ENCODE data around the gene TWF2. TPM values are rescaled to one million over a fixed set of nuclear protein-coding genes. Genes with fewer than 3 reads are reported as not detected.

The TWF2 gene
- total RNA-seq, 3 donors from 2014 or later (not counting 1 experiment from before 2014, with no cell fraction given), result 49.2 to 76.6 (median 52.0) TPM

GRCh38 chr3:52223449-52224408 lies 15.2 kb downstream of the TWF2 start:
- intact Hi-C loops (cut with micrococcal nuclease), result loop anchor here (5.0 kb wide), 1 partner anchor 224 kb away; the partner anchor contains the start of gene SEMA3G
- Histone ChIP-seq H3K4me1 (ENCODE audit: control insufficient read depth, insufficient read depth, low read length) (peaks cover 60% of the 10 kb centered on the region), H3K36me3 (ENCODE audit: control insufficient read depth, insufficient read depth, low read length) (peaks cover 12% of the 10 kb centered on the region), H3K27ac (ENCODE audit: low read length) (no peak overlapping the region), H3K4me3 (ENCODE audit: low read length) (peak overlapping the region; percentile 35), H3K9me3 (ENCODE audit: control insufficient read depth, insufficient read depth, low read length) (no peaks in the 10 kb centered on the region), H3K27me3 (ENCODE audit: control insufficient read depth, insufficient read depth, low read length) (no peaks in the 10 kb centered on the region)
- H3K27ac Mint-ChIP-seq, result peak overlapping the region in 1 of 2 donors; percentile 33
- H3K4me1 Mint-ChIP-seq, result peaks cover 16 to 27% of the 10 kb centered on the region in 2 donors
- 93% methylated on average over 29 of the region's 32 CpGs for WGBS (ENCODE audit: insufficient coverage)
- no peaks in the 10 kb centered on the region for H3K36me3 Mint-ChIP-seq
- TF ChIP-seq CTCF (IDR thresholded peaks at IDR 0.05), result no peak
- DNase-seq (peak in 1 of 2 donors; percentile 7), ATAC-seq (no peak)
- no peaks in the 10 kb centered on the region for H3K9me3 Mint-ChIP-seq
- no peak overlapping the region for H3K4me3 Mint-ChIP-seq
- H3K27me3 Mint-ChIP-seq (ENCODE audit: low read depth in 2 of 2), result no peaks in the 10 kb centered on the region

GRCh38 chr3:52222319-52223221 lies 16.4 kb downstream of the TWF2 start:
- peaks cover 28 to 38% of the 10 kb centered on the region in 2 donors for H3K4me1 Mint-ChIP-seq
- H3K4me1 ChIP-seq (ENCODE audit: control insufficient read depth, insufficient read depth, low read length), result peaks cover 71% of the 10 kb centered on the region
- H3K27ac Mint-ChIP-seq, result no peak overlapping the region
- H3K27me3 Mint-ChIP-seq (ENCODE audit: low read depth in 2 of 2), result no peaks in the 10 kb centered on the region
- H3K4me3 ChIP-seq (ENCODE audit: low read length), result no peak overlapping the region
- H3K36me3 Mint-ChIP-seq, result no peaks in the 10 kb centered on the region
- no peak overlapping the region for H3K4me3 Mint-ChIP-seq
- intact Hi-C loops (cut with micrococcal nuclease), result loop anchor here (5.0 kb wide), 1 partner anchor 225 kb away; the partner anchor contains the start of gene SEMA3G
- H3K9me3 Mint-ChIP-seq, result no peaks in the 10 kb centered on the region
- 93% methylated on average over 41 of the region's 41 CpGs for WGBS (ENCODE audit: insufficient coverage)
- H3K36me3 ChIP-seq (ENCODE audit: control insufficient read depth, insufficient read depth, low read length), result peaks cover under 1% of the 10 kb centered on the region
- no peak for DNase-seq
- no peak overlapping the region for H3K27ac ChIP-seq (ENCODE audit: low read length)
- TF ChIP-seq CTCF (IDR thresholded peaks at IDR 0.05), result no peak
- no peaks in the 10 kb centered on the region for H3K9me3 ChIP-seq (ENCODE audit: control insufficient read depth, insufficient read depth, low read length)
- H3K27me3 ChIP-seq (ENCODE audit: control insufficient read depth, insufficient read depth, low read length), result no peaks in the 10 kb centered on the region
- no peak for ATAC-seq

- Histone ChIP-seq H3K27ac (ENCODE audit: low read length) (no peak overlapping the region), H3K27me3 (ENCODE audit: control insufficient read depth, insufficient read depth, low read length) (no peaks in the 10 kb centered on the region), H3K36me3 (ENCODE audit: control insufficient read depth, insufficient read depth, low read length) (no peaks in the 10 kb centered on the region), H3K9me3 (ENCODE audit: control insufficient read depth, insufficient read depth, low read length) (no peaks in the 10 kb centered on the region), H3K4me3 (ENCODE audit: low read length) (no peak overlapping the region), H3K4me1 (ENCODE audit: control insufficient read depth, insufficient read depth, low read length) (peaks cover 80% of the 10 kb centered on the region)
- peak in 1 of 2 donors; percentile 82 for DNase-seq
- Mint-ChIP-seq H3K27ac (no peak overlapping the region), H3K4me1 (peaks cover 36 to 46% of the 10 kb centered on the region in 2 donors), H3K4me3 (no peak overlapping the region), H3K9me3 (no peaks in the 10 kb centered on the region), H3K36me3 (no peaks in the 10 kb centered on the region), H3K27me3 (ENCODE audit: low read depth in 2 of 2) (no peaks in the 10 kb centered on the region)
- 80% methylated on average over 34 of the region's 34 CpGs for WGBS (ENCODE audit: insufficient coverage)
- no peak for ATAC-seq
- intact Hi-C loops (cut with micrococcal nuclease), result loop anchor here (5.0 kb wide), 1 partner anchor 226 kb away; the partner anchor contains the start of gene SEMA3G
- no peak for TF ChIP-seq CTCF (IDR thresholded peaks at IDR 0.05)
Measured at GRCh38 chr3:52221563-52222318, 17.2 kb downstream of the TWF2 start.

Data from natural killer cell (primary cell).